ENCODE results near the gene PRCD.

PRCD gene

GRCh38 chr17:76540381-76541300 lies 797 bp downstream of the PRCD start:
- Histone ChIP-seq H3K9me3 (no peaks in the 10 kb centered on the region), H3K27me3 (peaks cover 95% of the 10 kb centered on the region), H3K4me3 (ENCODE audit: low read depth in 1 of 2, low read length in 1 of 2) (no peak overlapping the region), H3K36me3 (no peaks in the 10 kb centered on the region), H3K4me1 (ENCODE audit: control insufficient read depth in 1 of 2, insufficient read depth in 1 of 2, low read depth in 1 of 2, low read length in 1 of 2) (peaks cover 11 to 14% of the 10 kb centered on the region in 2 experiments), H3K27ac (no peak overlapping the region)
- TF ChIP-seq CTCF (IDR thresholded peaks at IDR 0.05) = no peak

- peaks cover 12 to 14% of the 10 kb centered on the region in 2 experiments for H3K4me1 ChIP-seq (ENCODE audit: control insufficient read depth in 1 of 2, insufficient read depth in 1 of 2, low read depth in 1 of 2, low read length in 1 of 2)
- H3K27ac ChIP-seq = no peak overlapping the region
- TF ChIP-seq CTCF (IDR thresholded peaks at IDR 0.05) = no peak
- no peak overlapping the region for H3K4me3 ChIP-seq (ENCODE audit: low read depth in 1 of 2, low read length in 1 of 2)
- no peaks in the 10 kb centered on the region for H3K9me3 ChIP-seq
- no peaks in the 10 kb centered on the region for H3K36me3 ChIP-seq
- peaks cover 95% of the 10 kb centered on the region for H3K27me3 ChIP-seq
Observed at GRCh38 chr17:76541739-76542454, 2.1 kb downstream of the PRCD start.

GRCh38 chr17:76542566-76542971 lies 2.7 kb downstream of the PRCD start:
- Histone ChIP-seq H3K4me1 (ENCODE audit: control insufficient read depth in 1 of 2, insufficient read depth in 1 of 2, low read depth in 1 of 2, low read length in 1 of 2) (peaks cover 14 to 19% of the 10 kb centered on the region in 2 experiments), H3K27me3 (peaks cover 91% of the 10 kb centered on the region), H3K36me3 (no peaks in the 10 kb centered on the region), H3K9me3 (no peaks in the 10 kb centered on the region), H3K4me3 (ENCODE audit: low read depth in 1 of 2, low read length in 1 of 2) (no peak overlapping the region), H3K27ac (no peak overlapping the region)
- TF ChIP-seq CTCF (IDR thresholded peaks at IDR 0.05) = no peak

GRCh38 chr17:76542984-76543383 lies 3.1 kb downstream of the PRCD start:
- Histone ChIP-seq H3K36me3 (no peaks in the 10 kb centered on the region), H3K27ac (no peak overlapping the region), H3K27me3 (peaks cover 87% of the 10 kb centered on the region), H3K9me3 (no peaks in the 10 kb centered on the region), H3K4me3 (ENCODE audit: low read depth in 1 of 2, low read length in 1 of 2) (no peak overlapping the region), H3K4me1 (ENCODE audit: control insufficient read depth in 1 of 2, insufficient read depth in 1 of 2, low read depth in 1 of 2, low read length in 1 of 2) (peaks cover 9 to 20% of the 10 kb centered on the region in 2 experiments)
- no peak for TF ChIP-seq CTCF (IDR thresholded peaks at IDR 0.05)

GRCh38 chr17:76543482-76543825 lies 3.6 kb downstream of the PRCD start:
- Histone ChIP-seq H3K9me3 (no peaks in the 10 kb centered on the region), H3K27me3 (peaks cover 82% of the 10 kb centered on the region), H3K27ac (no peak overlapping the region), H3K36me3 (no peaks in the 10 kb centered on the region), H3K4me1 (ENCODE audit: control insufficient read depth in 1 of 2, insufficient read depth in 1 of 2, low read depth in 1 of 2, low read length in 1 of 2) (peaks cover 5 to 22% of the 10 kb centered on the region in 2 experiments), H3K4me3 (ENCODE audit: low read depth in 1 of 2, low read length in 1 of 2) (no peak overlapping the region)
- TF ChIP-seq CTCF (IDR thresholded peaks at IDR 0.05) = no peak

Measured in neutrophil (primary cell).